ENCODE data around the gene WDR1. TPM values are rescaled to one million over a fixed set of nuclear protein-coding genes. Genes with fewer than 3 reads are reported as not detected.

The WDR1 gene
- total RNA-seq, 2 experiments from 2014 or later = 197 to 198 TPM

DNA sequence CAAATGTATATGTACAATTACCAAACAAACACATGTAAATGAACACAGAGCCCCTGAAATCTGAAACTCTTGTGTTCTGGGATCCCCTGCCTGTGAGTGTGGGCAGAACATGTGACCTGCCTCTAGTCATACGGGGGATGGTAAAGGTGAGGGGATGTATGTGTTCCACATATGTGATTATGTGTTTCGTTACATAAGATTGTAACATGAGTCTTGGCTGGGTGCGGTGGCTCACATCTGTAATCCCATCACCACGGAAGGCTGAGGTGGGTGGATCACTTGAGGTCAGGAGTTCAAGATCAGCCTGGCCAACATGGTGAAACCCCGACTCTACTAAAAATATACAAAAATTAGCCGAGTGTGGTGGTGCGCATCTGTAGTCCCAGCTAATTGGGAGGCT is 58.2 kb downstream of the WDR1 start:
- H3K4me1 Mint-ChIP-seq (ENCODE audit: low read depth) = no peaks in the 10 kb centered on the region
- intact Hi-C loops (cut with DNase I, micrococcal nuclease) = no loop called here
- no peak overlapping the region for H3K27ac ChIP-seq (ENCODE audit: low read depth in 1 of 2, low read length in 2 of 2)
- CTCF ChIA-PET = no interaction called here
- no peak overlapping the region for H3K27ac Mint-ChIP-seq
- no peaks in the 10 kb centered on the region for H3K4me1 ChIP-seq (ENCODE audit: insufficient read depth, low read length)
- H3K36me3 ChIP-seq (ENCODE audit: insufficient read depth, low read length) = peaks cover 17% of the 10 kb centered on the region
- POLR2A ChIA-PET = no interaction called here
- H3K9me3 Mint-ChIP-seq = no peaks in the 10 kb centered on the region
- no peaks in the 10 kb centered on the region for H3K27me3 ChIP-seq (ENCODE audit: control insufficient read depth in 1 of 2, insufficient read depth in 2 of 2, low read length in 2 of 2)
- H3K9me3 ChIP-seq (ENCODE audit: control insufficient read depth in 1 of 2, insufficient read depth in 1 of 2, low read length in 2 of 2) = no peaks in the 10 kb centered on the region
- peaks cover 68% of the 10 kb centered on the region for H3K36me3 Mint-ChIP-seq (ENCODE audit: low read depth)
- DNase-seq (no peak), ATAC-seq (ENCODE audit: poor library complexity) (no peak)
- TF ChIP-seq, protein P1, sequence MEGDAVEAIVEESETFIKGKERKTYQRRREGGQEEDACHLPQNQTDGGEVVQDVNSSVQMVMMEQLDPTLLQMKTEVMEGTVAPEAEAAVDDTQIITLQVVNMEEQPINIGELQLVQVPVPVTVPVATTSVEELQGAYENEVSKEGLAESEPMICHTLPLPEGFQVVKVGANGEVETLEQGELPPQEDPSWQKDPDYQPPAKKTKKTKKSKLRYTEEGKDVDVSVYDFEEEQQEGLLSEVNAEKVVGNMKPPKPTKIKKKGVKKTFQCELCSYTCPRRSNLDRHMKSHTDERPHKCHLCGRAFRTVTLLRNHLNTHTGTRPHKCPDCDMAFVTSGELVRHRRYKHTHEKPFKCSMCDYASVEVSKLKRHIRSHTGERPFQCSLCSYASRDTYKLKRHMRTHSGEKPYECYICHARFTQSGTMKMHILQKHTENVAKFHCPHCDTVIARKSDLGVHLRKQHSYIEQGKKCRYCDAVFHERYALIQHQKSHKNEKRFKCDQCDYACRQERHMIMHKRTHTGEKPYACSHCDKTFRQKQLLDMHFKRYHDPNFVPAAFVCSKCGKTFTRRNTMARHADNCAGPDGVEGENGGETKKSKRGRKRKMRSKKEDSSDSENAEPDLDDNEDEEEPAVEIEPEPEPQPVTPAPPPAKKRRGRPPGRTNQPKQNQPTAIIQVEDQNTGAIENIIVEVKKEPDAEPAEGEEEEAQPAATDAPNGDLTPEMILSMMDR (IDR thresholded peaks at IDR 0.05) = no peak
- H3K27me3 Mint-ChIP-seq = no peaks in the 10 kb centered on the region
- no peak overlapping the region for H3K4me3 Mint-ChIP-seq
- no peak overlapping the region for H3K4me3 ChIP-seq (ENCODE audit: low read length)

GRCh38 chr4:10057023-10057395 is 59.6 kb downstream of the WDR1 start:
- peaks cover 55% of the 10 kb centered on the region for H3K36me3 Mint-ChIP-seq (ENCODE audit: low read depth)
- Histone ChIP-seq H3K9me3 (ENCODE audit: control insufficient read depth in 1 of 2, insufficient read depth in 1 of 2, low read length in 2 of 2) (no peaks in the 10 kb centered on the region), H3K36me3 (ENCODE audit: insufficient read depth, low read length) (peaks cover 7% of the 10 kb centered on the region), H3K4me1 (ENCODE audit: insufficient read depth, low read length) (no peaks in the 10 kb centered on the region), H3K27ac (ENCODE audit: low read depth in 1 of 2, low read length in 2 of 2) (no peak overlapping the region), H3K27me3 (ENCODE audit: control insufficient read depth in 1 of 2, insufficient read depth in 2 of 2, low read length in 2 of 2) (no peaks in the 10 kb centered on the region), H3K4me3 (ENCODE audit: low read length) (no peak overlapping the region)
- POLR2A ChIA-PET = no interaction called here
- intact Hi-C loops (cut with DNase I, micrococcal nuclease) = no loop called here
- CTCF ChIA-PET = no interaction called here
- H3K9me3 Mint-ChIP-seq = no peaks in the 10 kb centered on the region
- TF ChIP-seq, protein P1 (IDR thresholded peaks at IDR 0.05) = no peak
- H3K4me3 Mint-ChIP-seq = no peak overlapping the region
- DNase-seq = no peak
- H3K27me3 Mint-ChIP-seq = no peaks in the 10 kb centered on the region
- H3K4me1 Mint-ChIP-seq (ENCODE audit: low read depth) = no peaks in the 10 kb centered on the region
- no peak overlapping the region for H3K27ac Mint-ChIP-seq
- ATAC-seq (ENCODE audit: poor library complexity) = no peak

DNA sequence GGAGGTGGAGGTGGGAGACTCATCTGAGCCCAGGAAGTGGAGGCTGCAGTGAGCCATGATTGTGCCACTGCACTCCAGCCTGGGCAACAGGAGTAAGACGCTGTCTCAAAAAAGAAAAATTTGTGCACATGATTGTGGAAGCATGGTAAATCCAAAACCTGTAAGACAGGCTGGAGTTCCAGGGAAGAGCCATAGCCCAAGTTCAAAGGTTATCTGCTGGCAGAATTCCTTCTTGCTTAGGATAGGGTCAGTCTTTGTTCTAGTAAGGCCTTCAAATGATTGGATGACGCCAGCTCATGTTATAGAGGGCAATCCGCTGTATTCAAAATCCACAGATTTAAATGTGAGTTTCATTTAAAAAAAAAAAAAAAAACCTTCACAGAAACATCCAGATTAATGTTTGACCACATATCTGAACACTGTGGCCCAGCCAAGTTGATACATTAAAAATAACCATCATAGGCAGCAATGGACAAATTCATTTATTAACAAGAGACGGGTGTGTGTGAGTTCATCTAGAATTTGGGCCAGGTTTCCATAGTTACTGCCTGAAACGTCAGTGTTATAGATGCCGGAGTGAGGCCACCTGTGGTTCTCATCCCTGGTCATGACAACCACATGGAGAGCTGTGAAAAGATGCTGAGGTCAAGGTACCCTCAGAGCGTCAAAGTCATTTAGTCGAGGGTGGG is 60.1 kb downstream of the WDR1 start:
- Histone ChIP-seq H3K36me3 (ENCODE audit: insufficient read depth, low read length) (peaks cover 7% of the 10 kb centered on the region), H3K9me3 (ENCODE audit: control insufficient read depth in 1 of 2, insufficient read depth in 1 of 2, low read length in 2 of 2) (no peaks in the 10 kb centered on the region), H3K27me3 (ENCODE audit: control insufficient read depth in 1 of 2, insufficient read depth in 2 of 2, low read length in 2 of 2) (no peaks in the 10 kb centered on the region), H3K27ac (ENCODE audit: low read depth in 1 of 2, low read length in 2 of 2) (no peak overlapping the region), H3K4me3 (ENCODE audit: low read length) (no peak overlapping the region), H3K4me1 (ENCODE audit: insufficient read depth, low read length) (no peaks in the 10 kb centered on the region)
- peaks cover 49% of the 10 kb centered on the region for H3K36me3 Mint-ChIP-seq (ENCODE audit: low read depth)
- H3K27ac Mint-ChIP-seq = no peak overlapping the region
- ChIA-PET CTCF (no interaction called here), POLR2A (no interaction called here)
- DNase-seq (no peak), ATAC-seq (ENCODE audit: poor library complexity) (no peak)
- no peak overlapping the region for H3K4me3 Mint-ChIP-seq
- intact Hi-C loops (cut with DNase I, micrococcal nuclease) = no loop called here
- H3K9me3 Mint-ChIP-seq = no peaks in the 10 kb centered on the region
- H3K27me3 Mint-ChIP-seq = no peaks in the 10 kb centered on the region
- TF ChIP-seq, protein P1 (IDR thresholded peaks at IDR 0.05) = no peak
- no peaks in the 10 kb centered on the region for H3K4me1 Mint-ChIP-seq (ENCODE audit: low read depth)

All from CD4-positive, alpha-beta T cell (primary cell).